Ovary (tissue), 9 donors: ENCODE results near the gene RMND1. TPM values are rescaled to one million over a fixed set of nuclear protein-coding genes. Genes with fewer than 3 reads are reported as not detected.

Source experiments
- DNase-seq, 5 donors: peaks; one replicate each; pipeline ENCODE4 v3.0.0-alpha.2; 2019 to 2020
- H3K27ac ChIP-seq, 2 donors: fragments of 200-600 bp; one replicate each; pipeline versions ENCODE4 v1.5.1 to v1.8.0; 2019 to 2022
- H3K27me3 ChIP-seq: fragments of 200-600 bp; one replicate; pipeline ENCODE4 v1.8.0; 2022
- H3K36me3 ChIP-seq: fragments of 200-600 bp; sonication (generic); one replicate; pipeline ENCODE4 v1.5.1; 2019
- H3K4me1 ChIP-seq: one replicate; pipeline ENCODE4 v1.8.1; 2013; ENCODE audit warnings: mild to moderate bottlenecking, moderate library complexity; ENCODE audit not compliant: insufficient read depth
- H3K4me3 ChIP-seq: fragments of 200-600 bp; sonication (generic); one replicate; pipeline ENCODE4 v1.5.1; 2017
- H3K9me3 ChIP-seq, 2 donors: fragments of 200-600 bp in 1 of 2; sonication (generic) in 1 of 2; one replicate each; pipeline versions ENCODE4 v1.5.1 to v1.8.1; 2013 to 2019; ENCODE audit warnings: mild to moderate bottlenecking in 1 of 2, moderate library complexity in 1 of 2
- CTCF ChIP-seq, 3 donors: fragments of 450-650 bp in 2 of 3; fragments of 200-600 bp in 1 of 3; IDR thresholded peaks; one replicate each; pipeline versions ENCODE4 v1.5.1 to v1.8.0; 2016 to 2022; ENCODE audit warnings: antibody characterized with exemption in 3 of 3, mild to moderate bottlenecking in 1 of 3
- EP300 ChIP-seq: sonication (generic); formaldehyde crosslinking; IDR thresholded peaks from one replicate; pipeline ENCODE4 v1.6.1; 2017; ENCODE audit warnings: antibody characterized with exemption
- POLR2A ChIP-seq: fragments of 450-650 bp; IDR thresholded peaks from one replicate; pipeline ENCODE4 v1.6.1; 2017; ENCODE audit warnings: antibody characterized with exemption, mild to moderate bottlenecking, moderate library complexity
- WGBS, 3 donors: extraction: QIAGEN DNeasy Blood & Tissue Kit in 1 of 3; methylation state at CpG; one replicate each; pipeline versions ENCODE4 v1.1.5 to v1.1.7; 2013 to 2017; 5-methylcytosine and 5-hydroxymethylcytosine counted together
- intact Hi-C, 4 donors: fragments of 100-400 bp; cut with DNase I; formaldehyde crosslinking; loops; one replicate each; pipeline versions ENCODE4 v1.11.0 to v1.15.1; 2022 to 2023
- polyA plus RNA-seq, 2 donors: library from polyadenylated mRNA; stranded (reverse); fragments of 200-250 nt in 1 of 2; fragments of 350-450 nt in 1 of 2; fragmentation: Illumina TruSeq in 1 of 2; extraction: RNeasy Lipid Tissue Mini Kit (QIAGEN cat#74804) in 1 of 2; gene quantifications; one replicate each; pipeline ENCODE4 v1.2.3, GENCODE V29; 2013 to 2014
- total RNA-seq, 7 donors: library from RNA; depleted of rRNA in 2 of 7; stranded (reverse); fragments of >200 nt in 2 of 7; fragmentation: NEBNext Ultra II Directional in 3 of 7; extraction: Animal tissue kit (Norgen Biotek cat#: 25700) in 3 of 7; gene quantifications; one replicate each; pipeline versions ENCODE4 v1.1.0 to v1.2.4, GENCODE V29; 2016 to 2023
- donor health status: DM: no; HTN: no; CAD: no; lungs with moderate emphysema.
- donor health status: DM: no; HTN: no; CAD: no.
- donor health status: Bipolar disorder and iron deficiency.
- donor health status: DM: yes; HTN: yes; CAD: no.
- donor health status: DM: no; HTN: no; CAD: no.
- donor health status: DM: yes; HTN: yes; CAD: no.

RMND1 gene
- total and polyA plus RNA-seq, 9 donors: 17.1 to 23.7 (median 20.4) TPM

DNA sequence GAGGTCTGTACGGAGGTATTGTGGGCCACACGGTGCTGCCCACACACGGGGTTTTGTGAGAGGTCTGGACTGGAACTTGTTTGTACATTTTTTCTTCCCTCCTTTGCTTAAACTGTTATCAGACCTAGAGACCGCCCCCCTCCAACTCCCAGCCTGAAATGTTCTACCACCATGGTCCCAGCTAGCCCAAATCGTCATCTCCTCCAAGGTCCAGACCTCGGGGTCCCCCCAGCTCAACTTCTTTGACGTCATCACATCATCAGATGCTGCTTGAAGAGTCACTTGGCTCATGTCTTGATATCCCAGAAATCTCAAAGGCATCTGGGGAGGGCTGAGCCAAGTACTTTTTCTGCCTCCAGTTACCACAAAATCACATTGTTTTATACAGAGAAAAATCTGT, 39.1 kb upstream of the RMND1 start:
- Histone ChIP-seq H3K9me3 (no peaks in the 10 kb centered on the region), H3K4me1 (peaks cover 6% of the 10 kb centered on the region), H3K27ac (peak overlapping the region in 1 of 2 donors; percentile 49), H3K4me3 (no peak overlapping the region), H3K36me3 (no peaks in the 10 kb centered on the region), H3K27me3 (no peaks in the 10 kb centered on the region)
- peak; percentile 53 to 78 (median 74) for DNase-seq
- 13 to 36% (median 13%) methylated on average over 7 of the region's 7 CpGs for WGBS, 3 donors
- TF ChIP-seq POLR2A: no peak
- no peak for TF ChIP-seq CTCF (IDR thresholded peaks at IDR 0.05)
- TF ChIP-seq EP300: no peak
- intact Hi-C loops: no loop called here

DNA sequence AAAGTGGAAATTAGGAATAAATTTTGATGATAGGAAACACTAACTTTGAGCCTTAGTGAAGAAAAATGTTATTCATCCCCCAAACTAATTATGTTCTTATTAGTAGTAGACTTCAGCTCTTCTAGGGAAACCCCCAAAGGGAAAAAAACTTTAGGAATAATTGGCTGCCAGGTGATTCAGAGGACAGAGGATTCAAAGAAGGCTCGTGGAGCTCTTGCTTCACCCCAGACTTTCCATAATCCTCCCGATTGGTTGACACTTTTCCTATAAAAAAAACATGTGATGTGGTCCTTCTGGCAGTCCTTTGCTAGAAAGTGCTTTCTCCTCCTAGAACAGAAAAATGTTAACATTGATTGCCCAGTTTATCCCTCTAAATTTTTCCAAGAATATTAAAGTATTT, 36.3 kb upstream of the RMND1 start:
- Histone ChIP-seq H3K4me1 (peaks cover 4% of the 10 kb centered on the region), H3K27me3 (no peaks in the 10 kb centered on the region), H3K36me3 (no peaks in the 10 kb centered on the region), H3K9me3 (no peaks in the 10 kb centered on the region), H3K4me3 (no peak overlapping the region), H3K27ac (peak overlapping the region in 1 of 2 donors; percentile 18)
- 13 to 20% (median 14%) methylated on average over 2 of the region's 2 CpGs for WGBS, 3 donors
- TF ChIP-seq CTCF (IDR thresholded peaks at IDR 0.05) (no peak), POLR2A (no peak), EP300 (no peak)
- DNase-seq: no peak
- intact Hi-C loops: no loop called here

DNA sequence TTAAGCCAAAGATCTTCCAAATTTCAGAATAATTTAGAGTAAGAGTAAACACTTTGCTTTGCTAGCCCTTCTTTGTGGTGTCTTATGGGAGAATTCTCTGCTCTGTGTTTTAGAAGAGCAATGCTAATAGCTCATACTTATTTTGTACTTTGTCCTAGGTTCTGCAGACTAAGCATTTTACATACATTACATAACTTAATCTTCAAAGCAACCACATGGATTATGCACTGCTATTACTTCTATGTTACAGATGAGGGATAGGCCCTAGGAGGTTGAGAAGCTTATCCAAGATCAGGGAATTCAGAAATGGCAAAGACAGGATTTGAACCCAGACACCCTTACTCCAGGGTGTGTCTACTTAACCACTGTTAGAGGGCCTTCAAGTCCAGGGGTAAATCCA, 32.1 kb upstream of the RMND1 start:
- Histone ChIP-seq H3K9me3 (no peaks in the 10 kb centered on the region), H3K36me3 (no peaks in the 10 kb centered on the region), H3K4me1 (peaks cover 1% of the 10 kb centered on the region), H3K27ac (no peak overlapping the region), H3K27me3 (no peaks in the 10 kb centered on the region), H3K4me3 (no peak overlapping the region)
- TF ChIP-seq CTCF (IDR thresholded peaks at IDR 0.05): no peak
- no peak for TF ChIP-seq EP300
- no peak for TF ChIP-seq POLR2A
- intact Hi-C loops: no loop called here
- no peak for DNase-seq

GRCh38 chr6:151482290-151482689, 30.4 kb upstream of the RMND1 start:
- WGBS, 3 donors: 2 to 3% (median 2%) methylated on average over 5 of the region's 5 CpGs
- H3K27ac ChIP-seq: peak overlapping the region; percentile 51 to 74
- H3K36me3 ChIP-seq: no peaks in the 10 kb centered on the region
- H3K27me3 ChIP-seq: no peaks in the 10 kb centered on the region
- H3K9me3 ChIP-seq: no peaks in the 10 kb centered on the region
- intact Hi-C loops: no loop called here
- DNase-seq: no peak
- H3K4me1 ChIP-seq: peaks cover 1% of the 10 kb centered on the region
- no peak overlapping the region for H3K4me3 ChIP-seq
- TF ChIP-seq CTCF (IDR thresholded peaks at IDR 0.05): no peak
- no peak for TF ChIP-seq POLR2A
- no peak for TF ChIP-seq EP300

GRCh38 chr6:151481786-151482185, 29.9 kb upstream of the RMND1 start:
- Histone ChIP-seq H3K27ac (peak overlapping the region in 1 of 2 donors; percentile 74), H3K27me3 (no peaks in the 10 kb centered on the region), H3K36me3 (no peaks in the 10 kb centered on the region), H3K4me3 (no peak overlapping the region), H3K4me1 (peaks cover 1% of the 10 kb centered on the region), H3K9me3 (no peaks in the 10 kb centered on the region)
- intact Hi-C loops: no loop called here
- no peak for DNase-seq
- TF ChIP-seq CTCF (IDR thresholded peaks at IDR 0.05) (no peak), EP300 (no peak)
